Measurements from ENCODE around the gene TMEM221. TPM values are rescaled to one million over a fixed set of nuclear protein-coding genes. Genes with fewer than 3 reads are reported as not detected.
"Not testable (repeated sequence)": the region's sequence is repeated elsewhere in the genome, so short reads cannot be mapped to it uniquely, and the experiment has no call there.

TMEM221 gene
- total RNA-seq, 2 donors from 2014 or later: 3.5 to 4.8 TPM

DNA sequence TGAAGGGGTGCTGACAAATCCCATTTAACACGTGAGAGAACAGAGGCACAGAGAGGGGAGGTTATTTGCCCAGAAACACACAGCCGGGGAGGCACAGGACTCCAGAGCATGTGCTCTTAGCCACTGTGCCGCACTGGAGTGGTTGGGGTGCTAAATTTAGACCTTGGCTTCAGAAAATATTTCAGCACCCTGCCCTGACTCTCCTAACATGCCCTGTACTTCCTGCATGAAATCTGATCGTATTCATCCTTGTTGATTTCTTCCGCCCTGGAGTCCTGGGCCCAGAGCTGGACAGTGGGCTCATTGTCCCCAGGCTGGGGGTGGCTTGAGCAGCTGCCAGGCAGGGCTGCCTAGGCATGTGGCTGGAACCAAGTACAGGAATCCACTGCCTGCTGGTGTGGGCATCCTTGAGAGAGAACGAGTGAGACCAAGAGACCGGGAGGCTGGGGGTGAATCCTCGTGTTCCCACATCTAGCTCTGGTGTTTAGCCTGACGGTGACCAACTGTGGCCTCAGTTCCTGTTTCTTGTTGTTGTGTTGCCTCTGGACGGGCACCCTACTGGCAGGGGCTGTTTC is 27.2 kb upstream of the TMEM221 start:
- Mint-ChIP-seq H3K27me3 (ENCODE audit: insufficient read depth) (peaks cover 10% of the 10 kb centered on the region), H3K4me3 (no peak overlapping the region), H3K4me1 (peaks cover 7% of the 10 kb centered on the region), H3K9me3 (no peaks in the 10 kb centered on the region), H3K36me3 (ENCODE audit: low read depth) (peaks cover 6% of the 10 kb centered on the region), H3K27ac (no peak overlapping the region)
- Histone ChIP-seq H3K4me3 (ENCODE audit: low read length) (no peak overlapping the region), H3K9ac (ENCODE audit: extremely low read depth, low read length, poor library complexity, severe bottlenecking) (no peak overlapping the region), H3K9me3 (ENCODE audit: control insufficient read depth, low read length) (no peaks in the 10 kb centered on the region), H3K27ac (ENCODE audit: low read depth, low read length) (no peak overlapping the region), H3K4me1 (ENCODE audit: control insufficient read depth, insufficient read depth, low read length) (no peaks in the 10 kb centered on the region), H3K27me3 (ENCODE audit: control insufficient read depth, insufficient read depth, low read length, poor library complexity, severe bottlenecking) (no peaks in the 10 kb centered on the region), H3K36me3 (ENCODE audit: control insufficient read depth, insufficient read depth, low read length) (no peaks in the 10 kb centered on the region)
- TF ChIP-seq, protein P1, sequence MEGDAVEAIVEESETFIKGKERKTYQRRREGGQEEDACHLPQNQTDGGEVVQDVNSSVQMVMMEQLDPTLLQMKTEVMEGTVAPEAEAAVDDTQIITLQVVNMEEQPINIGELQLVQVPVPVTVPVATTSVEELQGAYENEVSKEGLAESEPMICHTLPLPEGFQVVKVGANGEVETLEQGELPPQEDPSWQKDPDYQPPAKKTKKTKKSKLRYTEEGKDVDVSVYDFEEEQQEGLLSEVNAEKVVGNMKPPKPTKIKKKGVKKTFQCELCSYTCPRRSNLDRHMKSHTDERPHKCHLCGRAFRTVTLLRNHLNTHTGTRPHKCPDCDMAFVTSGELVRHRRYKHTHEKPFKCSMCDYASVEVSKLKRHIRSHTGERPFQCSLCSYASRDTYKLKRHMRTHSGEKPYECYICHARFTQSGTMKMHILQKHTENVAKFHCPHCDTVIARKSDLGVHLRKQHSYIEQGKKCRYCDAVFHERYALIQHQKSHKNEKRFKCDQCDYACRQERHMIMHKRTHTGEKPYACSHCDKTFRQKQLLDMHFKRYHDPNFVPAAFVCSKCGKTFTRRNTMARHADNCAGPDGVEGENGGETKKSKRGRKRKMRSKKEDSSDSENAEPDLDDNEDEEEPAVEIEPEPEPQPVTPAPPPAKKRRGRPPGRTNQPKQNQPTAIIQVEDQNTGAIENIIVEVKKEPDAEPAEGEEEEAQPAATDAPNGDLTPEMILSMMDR (conservative IDR thresholded peaks at IDR 0.05): no peak
- WGBS, 2 experiments (ENCODE audit: insufficient coverage in 1 of 2, insufficient read length in 1 of 2): 87 to 92% methylated on average over 8 to 10 of the region's 10 CpGs
- no peak for DNase-seq

DNA sequence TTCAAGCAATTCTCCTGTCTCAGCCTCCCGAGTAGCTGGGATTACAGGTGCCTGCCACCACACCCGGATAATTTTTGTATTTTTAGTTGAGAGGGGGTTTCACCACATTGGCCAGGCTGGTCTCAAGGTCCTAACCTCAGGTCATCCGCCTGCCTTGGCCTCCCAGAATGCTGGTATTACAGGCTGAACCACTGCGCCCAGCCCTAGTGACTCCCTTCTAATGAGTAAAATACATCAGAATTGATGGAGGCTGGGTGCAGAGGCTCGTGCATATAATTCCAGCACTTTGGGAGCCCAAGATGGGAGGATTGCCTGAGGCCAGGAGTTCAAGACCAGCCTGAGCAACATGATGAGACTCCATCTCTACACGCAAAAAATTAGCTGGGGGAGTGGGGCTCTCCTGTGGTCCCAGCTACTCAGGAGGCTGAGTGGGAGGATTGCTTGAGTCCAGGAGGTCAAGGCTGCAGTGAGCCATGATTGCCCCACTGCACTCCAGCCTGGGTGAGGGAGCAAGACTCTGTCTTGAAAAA is 26.6 kb upstream of the TMEM221 start:
- H3K4me3 Mint-ChIP-seq; H3K36me3 ChIP-seq (ENCODE audit: control insufficient read depth, insufficient read depth, low read length); H3K9me3 ChIP-seq (ENCODE audit: control insufficient read depth, low read length); H3K9me3 Mint-ChIP-seq; H3K27ac Mint-ChIP-seq; H3K9ac ChIP-seq (ENCODE audit: extremely low read depth, low read length, poor library complexity, severe bottlenecking); DNase-seq; H3K4me1 ChIP-seq (ENCODE audit: control insufficient read depth, insufficient read depth, low read length); H3K4me3 ChIP-seq (ENCODE audit: low read length); H3K27ac ChIP-seq (ENCODE audit: low read depth, low read length); H3K36me3 Mint-ChIP-seq (ENCODE audit: low read depth); H3K4me1 Mint-ChIP-seq; H3K27me3 ChIP-seq (ENCODE audit: control insufficient read depth, insufficient read depth, low read length, poor library complexity, severe bottlenecking): not testable (repeated sequence)
- WGBS, 2 experiments (ENCODE audit: insufficient coverage in 1 of 2, insufficient read length in 1 of 2): 77 to 78% methylated on average over 3 to 6 of the region's 6 CpGs
- peaks cover 10% of the 10 kb centered on the region for H3K27me3 Mint-ChIP-seq (ENCODE audit: insufficient read depth)

DNA sequence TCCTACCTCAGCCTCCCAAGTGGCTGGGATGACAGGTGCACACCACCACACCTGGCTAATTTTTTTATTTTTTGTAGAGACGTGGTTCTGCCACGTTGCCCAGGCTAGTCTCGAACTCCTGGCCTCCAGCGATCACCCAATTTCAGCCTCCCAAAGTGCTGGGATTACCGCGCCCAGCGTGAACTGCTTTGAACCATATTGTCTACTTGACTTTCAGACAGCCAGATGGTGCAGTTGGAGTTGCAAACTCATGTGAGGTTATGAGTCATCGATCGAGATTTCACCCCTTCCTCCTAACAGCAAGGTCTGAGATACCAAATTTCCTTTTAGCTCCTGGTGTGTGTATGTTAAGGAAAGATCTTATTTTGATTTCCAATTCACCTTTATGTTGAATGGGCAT is 24.6 kb upstream of the TMEM221 start:
- Histone ChIP-seq H3K9ac (ENCODE audit: extremely low read depth, low read length, poor library complexity, severe bottlenecking) (no peak overlapping the region), H3K27ac (ENCODE audit: low read depth, low read length) (no peak overlapping the region), H3K36me3 (ENCODE audit: control insufficient read depth, insufficient read depth, low read length) (no peaks in the 10 kb centered on the region), H3K4me1 (ENCODE audit: control insufficient read depth, insufficient read depth, low read length) (no peaks in the 10 kb centered on the region), H3K4me3 (ENCODE audit: low read length) (no peak overlapping the region), H3K27me3 (ENCODE audit: control insufficient read depth, insufficient read depth, low read length, poor library complexity, severe bottlenecking) (no peaks in the 10 kb centered on the region), H3K9me3 (ENCODE audit: control insufficient read depth, low read length) (no peaks in the 10 kb centered on the region)
- Mint-ChIP-seq H3K27ac (no peak overlapping the region), H3K36me3 (ENCODE audit: low read depth) (peaks cover 6% of the 10 kb centered on the region), H3K4me3 (no peak overlapping the region), H3K27me3 (ENCODE audit: insufficient read depth) (peaks cover 10% of the 10 kb centered on the region), H3K4me1 (peaks cover 17% of the 10 kb centered on the region), H3K9me3 (no peaks in the 10 kb centered on the region)
- TF ChIP-seq, protein P1 (conservative IDR thresholded peaks at IDR 0.05): no peak
- WGBS, 2 experiments (ENCODE audit: insufficient coverage in 1 of 2, insufficient read length in 1 of 2): 88 to 98% methylated on average over 7 to 8 of the region's 9 CpGs
- no peak for DNase-seq
